Panc1 (cell line): ENCODE results near the gene CCDC15. TPM values are rescaled to one million over a fixed set of nuclear protein-coding genes. Genes with fewer than 3 reads are reported as not detected.

Experiments
- ATAC-seq: fragments of 200-7000 bp; cut with Tn5 transposase; 2 replicates; pipeline ENCODE4 v1.9.1; 2020; ENCODE audit warnings: mild to moderate bottlenecking, moderate library complexity
- BruUV-seq: library from RNA; stranded (reverse); fragments of 400-500 nt; replicated peaks from 2 replicates; lab custom pipeline; 2021; lab: Mats Ljungman, UMichigan
- CTCF ChIA-PET: fragments of 300-600 bp; sonication (Branson Sonifier 250); formaldehyde crosslinking; loops from one replicate; lab custom pipeline; 2022; ENCODE audit warnings: antibody characterized with exemption; lab: Charles Lee
- POLR2A ChIA-PET: fragments of 300-600 bp; sonication (Branson Sonifier 250); formaldehyde crosslinking; loops from one replicate; lab custom pipeline; 2022; ENCODE audit warnings: antibody characterized with exemption; lab: Charles Lee
- DNase-seq: peaks from one replicate; pipeline ENCODE4 v3.0.0-alpha.2; 2010; ENCODE audit warnings: low read depth, low spot score
- H3K27ac ChIP-seq: 2 replicates; pipeline ENCODE4 v1.5.1; 2011; ENCODE audit warnings: mild to moderate bottlenecking, low read length, inconsistent platforms
- H3K27me3 ChIP-seq: fragments of 200-500 bp; sonication (Bioruptor generic); 2 replicates; pipeline ENCODE4 v1.6.0; 2014; ENCODE audit warnings: low read length, inconsistent platforms; ENCODE audit not compliant: control insufficient read depth, insufficient read depth
- H3K36me3 ChIP-seq: fragments of 200-500 bp; sonication (Bioruptor generic); 2 replicates; pipeline ENCODE4 v1.5.1; 2014; ENCODE audit warnings: inconsistent platforms, mild to moderate bottlenecking, low read length, moderate library complexity; ENCODE audit not compliant: control insufficient read depth, insufficient read depth
- H3K4me1 ChIP-seq: 2 replicates; pipeline ENCODE4 v1.5.1; 2011; ENCODE audit warnings: inconsistent platforms, mild to moderate bottlenecking, low read length, moderate library complexity; ENCODE audit not compliant: control insufficient read depth, insufficient read depth
- H3K4me3 ChIP-seq, 2 experiments: 2 replicates each; pipeline ENCODE4 v1.5.1; 2011 to 2012; ENCODE audit warnings: low read depth in 2 of 2, low read length in 2 of 2, mild to moderate bottlenecking in 2 of 2, inconsistent platforms in 1 of 2, moderate library complexity in 1 of 2
- H3K9me3 ChIP-seq: fragments of 200-500 bp; sonication (Bioruptor generic); 2 replicates; pipeline ENCODE4 v1.5.1; 2014; ENCODE audit warnings: low read depth, mild to moderate bottlenecking, inconsistent platforms, low read length, moderate library complexity; ENCODE audit not compliant: control insufficient read depth, insufficient read depth
- POLR2AphosphoS5 ChIP-seq: IDR thresholded peaks from 2 replicates; pipeline ENCODE4 v1.6.1; 2012; ENCODE audit warnings: mild to moderate bottlenecking, low read depth, low read length, moderate library complexity
- SIN3A ChIP-seq: IDR thresholded peaks from 2 replicates; pipeline ENCODE4 v1.6.1; 2012; ENCODE audit warnings: low read depth, mild to moderate bottlenecking, low read length, moderate library complexity, borderline replicate concordance; ENCODE audit not compliant: insufficient read depth
- TCF7L2 ChIP-seq: IDR thresholded peaks from 2 replicates; pipeline ENCODE4 v1.6.1; 2011; ENCODE audit warnings: mild to moderate bottlenecking, low read depth, low read length, inconsistent platforms
- in situ Hi-C: cut with HindIII; loops from 2 replicates; pipeline ENCODE4 v1.10.0; 2016; ENCODE audit warnings: low sequenced_read_pairs, low pct_unique_long_range_greater_than_20kb
- intact Hi-C: fragments of 100-400 bp; cut with micrococcal nuclease; formaldehyde crosslinking; loops from one replicate; pipeline ENCODE4 v1.10.0; 2022; ENCODE audit not compliant: unreplicated experiment
- total RNA-seq: library from RNA; stranded (reverse); gene quantifications from one replicate; pipeline ENCODE4 v1.2.1, GENCODE V29; 2021; ENCODE audit not compliant: unreplicated experiment
- TF ChIP-seq, protein P1 (sequence below), 2 experiments: IDR thresholded peaks; 2 replicates each; pipeline ENCODE4 v1.6.1; 2011 to 2012; ENCODE audit warnings: low read depth in 2 of 2, control low read depth in 1 of 2, low read length in 1 of 2, mild to moderate bottlenecking in 1 of 2, moderate library complexity in 1 of 2; ENCODE audit not compliant: insufficient read depth in 1 of 2
- TF ChIP-seq, protein P2 (sequence below): fragments of 450-650 bp; IDR thresholded peaks from 2 replicates; pipeline ENCODE4 v1.5.1; 2017; ENCODE audit warnings: mild to moderate bottlenecking

CCDC15 gene
- total RNA-seq, 1 experiment from 2014 or later = 2.8 TPM

DNA sequence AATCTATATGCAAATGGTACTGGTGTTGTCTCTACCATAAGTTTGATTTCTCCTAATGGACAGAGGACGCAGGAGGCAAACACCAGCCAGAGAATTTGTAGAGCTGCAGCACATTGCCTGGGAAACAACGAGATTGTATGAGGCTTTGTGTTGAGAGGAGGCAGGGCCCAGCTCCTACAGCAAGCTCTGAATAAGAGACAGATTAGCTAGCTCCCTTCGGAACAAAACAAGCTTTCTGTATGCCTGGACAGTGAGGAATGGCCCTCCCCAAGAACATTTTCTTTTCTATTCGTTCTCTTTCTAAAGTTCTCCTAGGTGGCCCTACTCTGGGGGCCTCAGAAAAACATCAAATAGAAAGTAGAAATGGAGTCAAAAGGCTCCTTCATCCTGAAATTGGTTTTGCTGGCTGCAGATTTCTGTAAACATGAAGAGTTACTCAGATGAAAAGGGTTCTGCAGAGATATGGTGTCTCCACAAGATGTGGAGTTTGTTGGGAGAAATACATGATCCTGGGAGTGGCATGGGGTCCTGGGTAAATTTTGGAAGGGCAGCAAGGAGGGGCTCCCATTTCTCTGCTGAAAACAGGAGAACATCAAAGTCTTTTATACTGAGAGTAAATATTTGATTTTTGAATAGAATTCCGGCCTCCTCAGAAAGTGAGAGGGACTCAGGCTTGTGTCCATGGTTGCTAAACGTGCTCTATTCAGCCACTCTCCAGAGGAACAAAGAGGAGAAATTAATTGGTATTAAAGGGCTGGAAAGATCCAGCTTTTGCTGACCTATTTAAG lies 11.3 kb upstream of the CCDC15 start:
- Histone ChIP-seq H3K9me3 (no peaks in the 10 kb centered on the region), H3K36me3 (no peaks in the 10 kb centered on the region), H3K4me1 (no peaks in the 10 kb centered on the region), H3K27ac (no peak overlapping the region), H3K4me3 (no peak overlapping the region), H3K27me3 (peaks cover 10% of the 10 kb centered on the region)
- DNase-seq = no peak
- intact Hi-C loops = no loop called here
- POLR2A ChIA-PET = no interaction called here
- in situ Hi-C loops = no loop called here
- ATAC-seq = no peak
- TF ChIP-seq POLR2AphosphoS5 (no peak), TCF7L2 (no peak), SIN3A (no peak)
- TF ChIP-seq, protein P1, sequence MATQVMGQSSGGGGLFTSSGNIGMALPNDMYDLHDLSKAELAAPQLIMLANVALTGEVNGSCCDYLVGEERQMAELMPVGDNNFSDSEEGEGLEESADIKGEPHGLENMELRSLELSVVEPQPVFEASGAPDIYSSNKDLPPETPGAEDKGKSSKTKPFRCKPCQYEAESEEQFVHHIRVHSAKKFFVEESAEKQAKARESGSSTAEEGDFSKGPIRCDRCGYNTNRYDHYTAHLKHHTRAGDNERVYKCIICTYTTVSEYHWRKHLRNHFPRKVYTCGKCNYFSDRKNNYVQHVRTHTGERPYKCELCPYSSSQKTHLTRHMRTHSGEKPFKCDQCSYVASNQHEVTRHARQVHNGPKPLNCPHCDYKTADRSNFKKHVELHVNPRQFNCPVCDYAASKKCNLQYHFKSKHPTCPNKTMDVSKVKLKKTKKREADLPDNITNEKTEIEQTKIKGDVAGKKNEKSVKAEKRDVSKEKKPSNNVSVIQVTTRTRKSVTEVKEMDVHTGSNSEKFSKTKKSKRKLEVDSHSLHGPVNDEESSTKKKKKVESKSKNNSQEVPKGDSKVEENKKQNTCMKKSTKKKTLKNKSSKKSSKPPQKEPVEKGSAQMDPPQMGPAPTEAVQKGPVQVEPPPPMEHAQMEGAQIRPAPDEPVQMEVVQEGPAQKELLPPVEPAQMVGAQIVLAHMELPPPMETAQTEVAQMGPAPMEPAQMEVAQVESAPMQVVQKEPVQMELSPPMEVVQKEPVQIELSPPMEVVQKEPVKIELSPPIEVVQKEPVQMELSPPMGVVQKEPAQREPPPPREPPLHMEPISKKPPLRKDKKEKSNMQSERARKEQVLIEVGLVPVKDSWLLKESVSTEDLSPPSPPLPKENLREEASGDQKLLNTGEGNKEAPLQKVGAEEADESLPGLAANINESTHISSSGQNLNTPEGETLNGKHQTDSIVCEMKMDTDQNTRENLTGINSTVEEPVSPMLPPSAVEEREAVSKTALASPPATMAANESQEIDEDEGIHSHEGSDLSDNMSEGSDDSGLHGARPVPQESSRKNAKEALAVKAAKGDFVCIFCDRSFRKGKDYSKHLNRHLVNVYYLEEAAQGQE (IDR thresholded peaks at IDR 0.05; ENCODE audit: insufficient read depth in 1 of 2, low read depth in 2 of 2, low read length in 1 of 2) = no peak
- TF ChIP-seq, protein P2, sequence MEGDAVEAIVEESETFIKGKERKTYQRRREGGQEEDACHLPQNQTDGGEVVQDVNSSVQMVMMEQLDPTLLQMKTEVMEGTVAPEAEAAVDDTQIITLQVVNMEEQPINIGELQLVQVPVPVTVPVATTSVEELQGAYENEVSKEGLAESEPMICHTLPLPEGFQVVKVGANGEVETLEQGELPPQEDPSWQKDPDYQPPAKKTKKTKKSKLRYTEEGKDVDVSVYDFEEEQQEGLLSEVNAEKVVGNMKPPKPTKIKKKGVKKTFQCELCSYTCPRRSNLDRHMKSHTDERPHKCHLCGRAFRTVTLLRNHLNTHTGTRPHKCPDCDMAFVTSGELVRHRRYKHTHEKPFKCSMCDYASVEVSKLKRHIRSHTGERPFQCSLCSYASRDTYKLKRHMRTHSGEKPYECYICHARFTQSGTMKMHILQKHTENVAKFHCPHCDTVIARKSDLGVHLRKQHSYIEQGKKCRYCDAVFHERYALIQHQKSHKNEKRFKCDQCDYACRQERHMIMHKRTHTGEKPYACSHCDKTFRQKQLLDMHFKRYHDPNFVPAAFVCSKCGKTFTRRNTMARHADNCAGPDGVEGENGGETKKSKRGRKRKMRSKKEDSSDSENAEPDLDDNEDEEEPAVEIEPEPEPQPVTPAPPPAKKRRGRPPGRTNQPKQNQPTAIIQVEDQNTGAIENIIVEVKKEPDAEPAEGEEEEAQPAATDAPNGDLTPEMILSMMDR = no peak
- no TSS peak for BruUV-seq
- CTCF ChIA-PET = no interaction called here

DNA sequence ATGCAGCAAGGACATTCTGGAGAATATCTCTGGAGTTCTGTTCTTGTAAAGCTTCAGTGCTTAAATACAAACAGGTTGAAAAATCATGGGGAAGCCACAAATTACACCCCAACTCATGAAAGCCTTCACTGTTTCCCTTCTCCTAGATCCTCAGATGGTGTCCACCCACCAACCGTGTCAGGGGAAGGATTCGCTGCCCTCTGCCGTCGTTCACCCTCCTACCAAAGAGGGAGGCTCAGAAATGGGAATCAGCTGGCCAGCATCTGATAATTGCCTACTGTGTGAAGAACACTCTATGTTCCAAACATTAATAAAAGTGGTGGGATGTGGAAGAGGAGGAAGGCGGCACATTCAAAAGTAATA lies 10.8 kb upstream of the CCDC15 start:
- TF ChIP-seq, protein P1 (IDR thresholded peaks at IDR 0.05; ENCODE audit: insufficient read depth in 1 of 2, low read depth in 2 of 2, low read length in 1 of 2) = no peak
- TF ChIP-seq POLR2AphosphoS5 (no peak), TCF7L2 (no peak), SIN3A (no peak)
- TF ChIP-seq, protein P2 = no peak
- Histone ChIP-seq H3K27ac (no peak overlapping the region), H3K4me3 (no peak overlapping the region), H3K27me3 (peaks cover 7% of the 10 kb centered on the region), H3K4me1 (no peaks in the 10 kb centered on the region), H3K9me3 (no peaks in the 10 kb centered on the region), H3K36me3 (no peaks in the 10 kb centered on the region)
- no TSS peak for BruUV-seq
- DNase-seq (no peak), ATAC-seq (no peak)
- in situ Hi-C loops = no loop called here
- CTCF ChIA-PET = no interaction called here
- intact Hi-C loops = no loop called here
- POLR2A ChIA-PET = no interaction called here
